Ishikawa (cell line): ENCODE data around the gene ADAM33.

ENCODE experiments used
- CEBPB ChIP-seq: IDR thresholded peaks from 2 replicates; pipeline ENCODE4 v1.6.1; 2012
- CREB1 ChIP-seq: IDR thresholded peaks from 2 replicates; pipeline ENCODE4 v1.6.1; 2012; ENCODE audit warnings: low read depth
- EGR1 ChIP-seq: IDR thresholded peaks from 2 replicates; pipeline ENCODE4 v1.6.1; 2012
- EP300 ChIP-seq: IDR thresholded peaks from 2 replicates; pipeline ENCODE4 v1.6.1; 2012; ENCODE audit warnings: borderline replicate concordance
- FOXM1 ChIP-seq: IDR thresholded peaks from 2 replicates; pipeline ENCODE4 v1.6.1; 2012; ENCODE audit warnings: low read depth, borderline replicate concordance
- RAD21 ChIP-seq: IDR thresholded peaks from 2 replicates; pipeline ENCODE4 v1.6.1; 2012; ENCODE audit warnings: low read depth
- TAF1 ChIP-seq: IDR thresholded peaks from 2 replicates; pipeline ENCODE4 v1.6.1; 2012; ENCODE audit warnings: low read depth, mild to moderate bottlenecking
- TCF12 ChIP-seq: IDR thresholded peaks from 2 replicates; pipeline ENCODE4 v1.6.1; 2012; ENCODE audit warnings: low read depth
- TEAD4 ChIP-seq: IDR thresholded peaks from 2 replicates; pipeline ENCODE4 v1.6.1; 2012
- YY1 ChIP-seq: IDR thresholded peaks from 2 replicates; pipeline ENCODE4 v1.6.1; 2012; ENCODE audit warnings: low read depth
- ZBTB7A ChIP-seq: IDR thresholded peaks from 2 replicates; pipeline ENCODE4 v1.6.1; 2012; ENCODE audit warnings: low read depth
- TF ChIP-seq, protein P1 (sequence below): IDR thresholded peaks from 2 replicates; pipeline ENCODE4 v1.6.1; 2012
- TF ChIP-seq, protein P2 (sequence below): IDR thresholded peaks from 2 replicates; pipeline ENCODE4 v1.6.1; 2012
- TF ChIP-seq, protein P3 (sequence below): IDR thresholded peaks from 2 replicates; pipeline ENCODE4 v1.6.1; 2012; ENCODE audit warnings: low read depth, mild to moderate bottlenecking

DNA sequence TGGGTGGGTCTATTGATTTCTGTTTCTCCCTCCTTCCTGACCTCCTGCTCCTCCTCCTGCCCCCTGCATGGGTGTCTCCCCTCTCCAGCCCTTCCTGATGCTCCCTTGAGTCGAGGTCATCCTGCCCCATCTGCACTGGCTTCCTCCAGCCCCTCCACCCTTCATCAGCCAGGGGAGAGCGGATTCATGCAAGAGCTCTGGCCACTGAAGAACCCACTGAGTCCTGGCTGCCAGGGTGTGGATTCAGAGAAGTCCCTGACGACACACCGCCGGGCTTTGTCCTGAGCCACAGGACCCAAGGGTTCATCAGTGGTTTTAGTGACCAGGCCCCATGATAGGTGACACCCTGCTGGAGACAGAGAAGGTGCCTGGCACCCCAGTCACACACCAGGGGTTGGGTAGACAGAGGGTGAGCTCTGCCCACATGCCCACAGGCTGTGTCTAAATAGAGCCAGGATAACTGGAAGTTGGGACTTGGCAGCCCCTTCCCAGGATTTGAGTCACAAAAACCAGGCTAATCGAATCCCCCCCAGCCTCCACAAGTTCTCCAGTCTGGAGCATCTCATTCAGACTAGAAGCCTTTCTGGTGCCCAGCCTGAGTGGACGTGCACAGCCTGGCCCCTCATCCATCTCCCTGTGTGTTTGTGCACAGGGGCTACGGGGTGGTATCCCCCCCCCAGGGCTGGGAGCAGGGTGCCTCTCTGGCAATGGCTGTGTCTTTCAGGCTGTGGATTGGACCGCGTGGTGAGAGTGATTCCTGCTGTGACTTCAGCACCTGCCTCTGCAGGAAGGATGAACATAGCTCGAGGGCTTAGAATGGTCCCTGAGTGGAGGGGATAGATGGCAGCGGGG, 19.8 kb downstream of the ADAM33 start:
- TF ChIP-seq, protein P1, sequence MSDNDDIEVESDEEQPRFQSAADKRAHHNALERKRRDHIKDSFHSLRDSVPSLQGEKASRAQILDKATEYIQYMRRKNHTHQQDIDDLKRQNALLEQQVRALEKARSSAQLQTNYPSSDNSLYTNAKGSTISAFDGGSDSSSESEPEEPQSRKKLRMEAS, result no peak
- no peak for TF ChIP-seq CEBPB
- no peak for TF ChIP-seq YY1
- TF ChIP-seq, protein P2, sequence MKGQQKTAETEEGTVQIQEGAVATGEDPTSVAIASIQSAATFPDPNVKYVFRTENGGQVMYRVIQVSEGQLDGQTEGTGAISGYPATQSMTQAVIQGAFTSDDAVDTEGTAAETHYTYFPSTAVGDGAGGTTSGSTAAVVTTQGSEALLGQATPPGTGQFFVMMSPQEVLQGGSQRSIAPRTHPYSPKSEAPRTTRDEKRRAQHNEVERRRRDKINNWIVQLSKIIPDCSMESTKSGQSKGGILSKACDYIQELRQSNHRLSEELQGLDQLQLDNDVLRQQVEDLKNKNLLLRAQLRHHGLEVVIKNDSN, result no peak
- TF ChIP-seq, protein P3, sequence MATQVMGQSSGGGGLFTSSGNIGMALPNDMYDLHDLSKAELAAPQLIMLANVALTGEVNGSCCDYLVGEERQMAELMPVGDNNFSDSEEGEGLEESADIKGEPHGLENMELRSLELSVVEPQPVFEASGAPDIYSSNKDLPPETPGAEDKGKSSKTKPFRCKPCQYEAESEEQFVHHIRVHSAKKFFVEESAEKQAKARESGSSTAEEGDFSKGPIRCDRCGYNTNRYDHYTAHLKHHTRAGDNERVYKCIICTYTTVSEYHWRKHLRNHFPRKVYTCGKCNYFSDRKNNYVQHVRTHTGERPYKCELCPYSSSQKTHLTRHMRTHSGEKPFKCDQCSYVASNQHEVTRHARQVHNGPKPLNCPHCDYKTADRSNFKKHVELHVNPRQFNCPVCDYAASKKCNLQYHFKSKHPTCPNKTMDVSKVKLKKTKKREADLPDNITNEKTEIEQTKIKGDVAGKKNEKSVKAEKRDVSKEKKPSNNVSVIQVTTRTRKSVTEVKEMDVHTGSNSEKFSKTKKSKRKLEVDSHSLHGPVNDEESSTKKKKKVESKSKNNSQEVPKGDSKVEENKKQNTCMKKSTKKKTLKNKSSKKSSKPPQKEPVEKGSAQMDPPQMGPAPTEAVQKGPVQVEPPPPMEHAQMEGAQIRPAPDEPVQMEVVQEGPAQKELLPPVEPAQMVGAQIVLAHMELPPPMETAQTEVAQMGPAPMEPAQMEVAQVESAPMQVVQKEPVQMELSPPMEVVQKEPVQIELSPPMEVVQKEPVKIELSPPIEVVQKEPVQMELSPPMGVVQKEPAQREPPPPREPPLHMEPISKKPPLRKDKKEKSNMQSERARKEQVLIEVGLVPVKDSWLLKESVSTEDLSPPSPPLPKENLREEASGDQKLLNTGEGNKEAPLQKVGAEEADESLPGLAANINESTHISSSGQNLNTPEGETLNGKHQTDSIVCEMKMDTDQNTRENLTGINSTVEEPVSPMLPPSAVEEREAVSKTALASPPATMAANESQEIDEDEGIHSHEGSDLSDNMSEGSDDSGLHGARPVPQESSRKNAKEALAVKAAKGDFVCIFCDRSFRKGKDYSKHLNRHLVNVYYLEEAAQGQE, result no peak
- no peak for TF ChIP-seq TEAD4
- no peak for TF ChIP-seq TAF1
- no peak for TF ChIP-seq CREB1
- TF ChIP-seq ZBTB7A, result no peak
- TF ChIP-seq TCF12, result no peak
- TF ChIP-seq EGR1, result no peak
- TF ChIP-seq RAD21, result no peak
- TF ChIP-seq EP300, result no peak
- TF ChIP-seq FOXM1, result no peak
